Liver (tissue), 9 donors: Measurements from ENCODE around the gene CD80. TPM values are rescaled to one million over a fixed set of nuclear protein-coding genes. Genes with fewer than 3 reads are reported as not detected.

ENCODE experiments used
- DNase-seq: peaks from one replicate; pipeline ENCODE4 v3.0.0-alpha.2; 2017; ENCODE audit warnings: low spot score
- H3K27ac ChIP-seq, 2 donors: one replicate each; pipeline ENCODE4 v1.7.0; 2013; ENCODE audit warnings: inconsistent platforms in 2 of 2, low read length in 2 of 2, control low read depth in 1 of 2, low read depth in 1 of 2, mild to moderate bottlenecking in 1 of 2
- H3K27me3 ChIP-seq, 4 donors: one replicate each; pipeline versions ENCODE4 v1.6.1 to v1.7.0; 2013; ENCODE audit warnings: low read length in 3 of 4, inconsistent platforms in 1 of 4, mild to moderate bottlenecking in 1 of 4, moderate library complexity in 1 of 4; ENCODE audit not compliant: control insufficient read depth in 4 of 4, insufficient read depth in 4 of 4
- H3K36me3 ChIP-seq, 4 donors: one replicate each; pipeline versions ENCODE4 v1.6.1 to v1.7.0; 2013; ENCODE audit warnings: low read length in 3 of 4, mild to moderate bottlenecking in 3 of 4, low read depth in 1 of 4, moderate library complexity in 1 of 4; ENCODE audit not compliant: control insufficient read depth in 4 of 4, insufficient read depth in 3 of 4
- H3K4me1 ChIP-seq, 4 donors: one replicate each; pipeline versions ENCODE4 v1.6.1 to v1.7.0; 2013; ENCODE audit warnings: low read length in 3 of 4, mild to moderate bottlenecking in 3 of 4, moderate library complexity in 1 of 4; ENCODE audit not compliant: control insufficient read depth in 4 of 4, insufficient read depth in 4 of 4
- H3K4me3 ChIP-seq, 3 donors: one replicate each; pipeline versions ENCODE4 v1.6.1 to v1.7.0; 2013; ENCODE audit warnings: low read length in 3 of 3, control low read depth in 1 of 3, low read depth in 1 of 3, mild to moderate bottlenecking in 1 of 3
- H3K9ac ChIP-seq, 2 donors: one replicate each; pipeline ENCODE4 v1.7.0; 2013; ENCODE audit warnings: low read length in 2 of 2, mild to moderate bottlenecking in 2 of 2, moderate library complexity in 2 of 2, control low read depth in 1 of 2, low read depth in 1 of 2
- H3K9me3 ChIP-seq, 4 donors: one replicate each; pipeline versions ENCODE4 v1.6.1 to v1.7.0; 2013; ENCODE audit warnings: low read length in 3 of 4; ENCODE audit not compliant: control insufficient read depth in 4 of 4
- ATF3 ChIP-seq: IDR thresholded peaks from 2 replicates; pipeline ENCODE4 v1.6.1; 2016; ENCODE audit warnings: antibody characterized with exemption
- CTCF ChIP-seq: fragments of 150-350 bp; IDR thresholded peaks from 2 replicates; pipeline ENCODE4 v1.5.1; 2017; ENCODE audit warnings: improper control_type of control experiment, low read depth, low read length; ENCODE audit not compliant: missing input control
- EGR1 ChIP-seq, 2 donors: IDR thresholded peaks; 2 replicates each; pipeline ENCODE4 v1.6.1; 2016 to 2018; ENCODE audit warnings: antibody characterized with exemption in 2 of 2, low read depth in 2 of 2
- FOXA1 ChIP-seq: IDR thresholded peaks from 2 replicates; pipeline ENCODE4 v1.6.1; 2016; ENCODE audit warnings: antibody characterized with exemption
- FOXA2 ChIP-seq: IDR thresholded peaks from 2 replicates; pipeline ENCODE4 v1.6.1; 2016; ENCODE audit warnings: antibody characterized with exemption
- GABPA ChIP-seq, 2 donors: IDR thresholded peaks in 1 of 2; conservative IDR thresholded peaks in 1 of 2; 2 replicates each; pipeline ENCODE4 v1.6.1; 2016; ENCODE audit warnings: antibody characterized with exemption in 2 of 2, mild to moderate bottlenecking in 1 of 2, moderate library complexity in 1 of 2
- HNF4A ChIP-seq, 2 donors: conservative IDR thresholded peaks; 2 replicates each; pipeline ENCODE4 v1.6.1; 2016; ENCODE audit warnings: antibody characterized with exemption in 2 of 2, mild to moderate bottlenecking in 2 of 2
- HNF4G ChIP-seq: IDR thresholded peaks from 2 replicates; pipeline ENCODE4 v1.6.1; 2016; ENCODE audit warnings: antibody characterized with exemption
- JUND ChIP-seq, 2 donors: IDR thresholded peaks; 2 replicates each; pipeline ENCODE4 v1.6.1; 2016; ENCODE audit warnings: antibody characterized with exemption in 2 of 2
- MAX ChIP-seq: IDR thresholded peaks from 2 replicates; pipeline ENCODE4 v1.6.1; 2016; ENCODE audit warnings: antibody characterized with exemption
- NR2F2 ChIP-seq: IDR thresholded peaks from 2 replicates; pipeline ENCODE4 v1.6.1; 2016; ENCODE audit warnings: antibody characterized with exemption
- RAD21 ChIP-seq, 2 donors: IDR thresholded peaks; 2 replicates each; pipeline ENCODE4 v1.6.1; 2016; ENCODE audit warnings: antibody characterized with exemption in 2 of 2, mild to moderate bottlenecking in 2 of 2
- REST ChIP-seq: IDR thresholded peaks from 2 replicates; pipeline ENCODE4 v1.6.1; 2016; ENCODE audit warnings: antibody characterized with exemption, mild to moderate bottlenecking
- RXRA ChIP-seq, 2 donors: IDR thresholded peaks; 2 replicates each; pipeline ENCODE4 v1.6.1; 2017 to 2018; ENCODE audit warnings: antibody characterized with exemption in 2 of 2, mild to moderate bottlenecking in 1 of 2
- SP1 ChIP-seq: IDR thresholded peaks from 2 replicates; pipeline ENCODE4 v1.6.1; 2018; ENCODE audit warnings: antibody characterized with exemption, mild to moderate bottlenecking
- TAF1 ChIP-seq: conservative IDR thresholded peaks from 2 replicates; pipeline ENCODE4 v1.6.1; 2016; ENCODE audit warnings: antibody characterized with exemption, mild to moderate bottlenecking
- YY1 ChIP-seq: IDR thresholded peaks from 2 replicates; pipeline ENCODE4 v1.6.1; 2016; ENCODE audit warnings: antibody characterized with exemption, mild to moderate bottlenecking
- ZBTB33 ChIP-seq: IDR thresholded peaks from 2 replicates; pipeline ENCODE4 v1.6.1; 2016; ENCODE audit warnings: antibody characterized with exemption
- WGBS: extraction: QIAGEN DNeasy Blood & Tissue Kit; methylation state at CpG from one replicate; pipeline ENCODE4 v1.1.7; 2013; 5-methylcytosine and 5-hydroxymethylcytosine counted together
- polyA plus RNA-seq, 2 donors: library from polyadenylated mRNA; stranded (reverse) in 1 of 2; unstranded in 1 of 2; fragments of 200-250 nt in 1 of 2; fragments of >200 nt in 1 of 2; fragmentation: Nextera tagmentation in 1 of 2; extraction: Ambion mirVana in 1 of 2; gene quantifications; one replicate each; pipeline versions ENCODE4 v1.2.1 to v1.2.3, GENCODE V29; 2013 to 2015
- total RNA-seq, 2 donors: library from RNA; depleted of rRNA; stranded (reverse); fragments of >200 nt; gene quantifications; one replicate each; pipeline ENCODE4 v1.2.3, GENCODE V29; 2014
- donor health status: healthy.
- donor health status: healthy.
- donor health status: healthy.
- donor health status: healthy.
- donor health status: healthy.

The CD80 gene
- total and polyA plus RNA-seq, 4 donors = 0.21 to 1.5 (median 0.61) TPM

- Histone ChIP-seq H3K27ac (no peak overlapping the region), H3K4me1 (peaks cover 0 to 10% (median 1%) of the 10 kb centered on the region in 4 donors), H3K36me3 (no peaks in the 10 kb centered on the region), H3K4me3 (no peak overlapping the region), H3K9me3 (no peaks in the 10 kb centered on the region), H3K27me3 (no peaks in the 10 kb centered on the region), H3K9ac (no peak overlapping the region)
- no peak for TF ChIP-seq SP1
- no peak for TF ChIP-seq RAD21 (IDR thresholded peaks at IDR 0.05)
- TF ChIP-seq NR2F2 = no peak
- no peak for TF ChIP-seq YY1
- no peak for TF ChIP-seq FOXA1
- no peak for TF ChIP-seq GABPA (IDR thresholded peaks at IDR 0.05 in 1 of 2, conservative IDR thresholded peaks at IDR 0.05 in 1 of 2)
- TF ChIP-seq FOXA2 = no peak
- TF ChIP-seq CTCF = no peak
- no peak for TF ChIP-seq MAX
- no peak for TF ChIP-seq TAF1
- no peak for TF ChIP-seq HNF4G
- no peak for TF ChIP-seq ATF3
- TF ChIP-seq EGR1 (IDR thresholded peaks at IDR 0.05; ENCODE audit: low read depth in 2 of 2) = no peak
- TF ChIP-seq ZBTB33 = no peak
- no peak for TF ChIP-seq HNF4A (conservative IDR thresholded peaks at IDR 0.05)
- TF ChIP-seq REST = no peak
- TF ChIP-seq RXRA (IDR thresholded peaks at IDR 0.05) = no peak
- TF ChIP-seq JUND (IDR thresholded peaks at IDR 0.05) = no peak
- no peak for DNase-seq
Measured at GRCh38 chr3:119575507-119575906, 16.1 kb upstream of the CD80 start.

GRCh38 chr3:119571688-119572087, 12.3 kb upstream of the CD80 start:
- Histone ChIP-seq H3K4me1 (no peaks in the 10 kb centered on the region), H3K9me3 (no peaks in the 10 kb centered on the region), H3K27ac (no peak overlapping the region), H3K4me3 (no peak overlapping the region), H3K36me3 (no peaks in the 10 kb centered on the region), H3K27me3 (no peaks in the 10 kb centered on the region), H3K9ac (no peak overlapping the region)
- 78% methylated on average over 5 of the region's 5 CpGs for WGBS
- no peak for DNase-seq
- TF ChIP-seq SP1 (no peak), NR2F2 (peak; percentile 85)
